ENCODE data around the gene SIAH1.

DNA sequence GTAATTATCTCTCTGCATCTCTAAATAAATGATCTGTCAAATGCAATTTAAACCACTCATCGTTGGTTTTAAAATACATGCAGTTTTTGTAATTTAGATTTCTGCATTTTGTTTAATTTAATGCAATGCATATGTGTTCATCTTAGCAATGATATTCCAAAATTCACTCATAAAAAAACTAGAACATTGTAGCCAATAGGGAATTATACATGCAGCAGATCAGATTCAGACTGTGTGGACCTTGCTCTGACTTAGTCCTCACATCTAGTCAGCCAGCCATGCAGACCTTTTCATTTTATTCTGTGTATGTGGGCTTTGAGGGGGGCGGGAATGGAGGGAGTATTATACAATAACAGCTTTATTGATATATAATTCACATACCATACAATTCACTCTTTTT lies 37.3 kb upstream of the SIAH1 start:
- TF ChIP-seq POLR2A (IDR thresholded peaks at IDR 0.05; ENCODE audit: control extremely low read depth in 1 of 2, low read depth in 2 of 2, low read length in 2 of 2), result no peak
- TF ChIP-seq, protein P1, sequence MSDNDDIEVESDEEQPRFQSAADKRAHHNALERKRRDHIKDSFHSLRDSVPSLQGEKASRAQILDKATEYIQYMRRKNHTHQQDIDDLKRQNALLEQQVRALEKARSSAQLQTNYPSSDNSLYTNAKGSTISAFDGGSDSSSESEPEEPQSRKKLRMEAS (IDR thresholded peaks at IDR 0.05), result no peak
- TF ChIP-seq ZNF274 (IDR thresholded peaks at IDR 0.05; ENCODE audit: borderline replicate concordance, extremely low read depth, low read length), result no peak
- no peak for TF ChIP-seq CTCF (IDR thresholded peaks at IDR 0.05; ENCODE audit: control extremely low read depth in 1 of 3, insufficient read depth in 1 of 3, low read depth in 1 of 3, low read length in 3 of 3)
- TF ChIP-seq ATF3 (IDR thresholded peaks at IDR 0.05; ENCODE audit: insufficient read depth, low read depth, low read length), result no peak
- TF ChIP-seq SIN3A (conservative IDR thresholded peaks at IDR 0.05 in 1 of 2, IDR thresholded peaks at IDR 0.05 in 1 of 2; ENCODE audit: low read depth in 1 of 2, low read length in 2 of 2), result no peak
- TF ChIP-seq CEBPB (IDR thresholded peaks at IDR 0.05; ENCODE audit: low read depth, low read length), result no peak
- no peak for TF ChIP-seq CREB1 (IDR thresholded peaks at IDR 0.05)
- no peak for TF ChIP-seq MAFK (IDR thresholded peaks at IDR 0.05; ENCODE audit: low read depth, low read length)
- TF ChIP-seq SRF (IDR thresholded peaks at IDR 0.05; ENCODE audit: low read depth, low read length), result no peak
- no peak for TF ChIP-seq JUND (IDR thresholded peaks at IDR 0.05; ENCODE audit: low read length)
- no peak for TF ChIP-seq RAD21 (IDR thresholded peaks at IDR 0.05 in 1 of 2, conservative IDR thresholded peaks at IDR 0.05 in 1 of 2; ENCODE audit: low read depth in 2 of 2, low read length in 2 of 2)
- no peak for TF ChIP-seq EP300 (IDR thresholded peaks at IDR 0.05; ENCODE audit: borderline replicate concordance in 1 of 2, low read depth in 2 of 2, low read length in 2 of 2)
- TF ChIP-seq BCL11A (IDR thresholded peaks at IDR 0.05; ENCODE audit: low read depth in 2 of 2, low read length in 2 of 2), result no peak

Measured in H1 (cell line).